Measurements from ENCODE around the gene PRSS33.

PRSS33 gene

DNA sequence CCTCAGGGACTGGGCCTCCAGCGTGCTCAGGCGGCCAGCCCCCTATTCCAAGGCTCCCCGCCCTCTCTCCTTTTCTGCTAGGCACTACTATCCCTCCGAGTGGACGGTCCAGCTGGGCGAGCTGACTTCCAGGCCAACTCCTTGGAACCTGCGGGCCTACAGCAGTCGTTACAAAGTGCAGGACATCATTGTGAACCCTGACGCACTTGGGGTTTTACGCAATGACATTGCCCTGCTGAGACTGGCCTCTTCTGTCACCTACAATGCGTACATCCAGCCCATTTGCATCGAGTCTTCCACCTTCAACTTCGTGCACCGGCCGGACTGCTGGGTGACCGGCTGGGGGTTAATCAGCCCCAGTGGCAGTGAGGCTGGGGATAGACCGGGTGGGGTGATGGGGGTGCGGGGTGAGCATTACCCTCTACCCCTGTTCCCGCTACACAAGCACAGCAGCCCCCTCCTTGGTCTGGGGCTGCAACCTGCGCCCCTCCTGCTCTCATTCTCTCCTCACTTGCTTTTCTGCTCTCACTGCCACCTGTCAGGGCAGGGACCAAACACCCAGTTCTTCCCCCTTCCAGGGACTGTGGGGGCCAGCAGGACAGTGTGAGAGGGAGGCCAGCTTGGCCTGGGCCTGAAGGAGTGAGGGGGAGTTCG lies 12.0 kb upstream of the PRSS33 start:
- no peak for DNase-seq (ENCODE audit: low spot score)

DNA sequence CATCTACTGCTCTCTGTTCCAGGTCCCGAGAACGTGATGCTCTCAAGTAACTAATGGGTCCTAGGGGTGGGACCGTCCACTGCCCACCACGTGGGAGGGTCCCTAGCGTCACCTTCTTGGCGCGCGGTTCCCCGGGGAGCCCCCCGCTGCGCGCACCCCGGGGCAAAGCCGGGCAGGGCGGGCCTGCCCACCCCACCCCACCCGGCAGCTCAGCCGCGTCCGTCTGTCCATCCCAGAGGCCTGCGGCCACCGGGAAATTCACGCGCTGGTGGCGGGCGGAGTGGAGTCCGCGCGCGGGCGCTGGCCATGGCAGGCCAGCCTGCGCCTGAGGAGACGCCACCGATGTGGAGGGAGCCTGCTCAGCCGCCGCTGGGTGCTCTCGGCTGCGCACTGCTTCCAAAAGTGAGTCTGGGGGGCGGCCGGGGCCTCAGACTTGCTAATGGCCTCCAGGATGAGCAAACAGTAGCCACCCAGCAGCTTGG lies 11.4 kb upstream of the PRSS33 start:
- no peak for DNase-seq (ENCODE audit: low spot score)

DNA sequence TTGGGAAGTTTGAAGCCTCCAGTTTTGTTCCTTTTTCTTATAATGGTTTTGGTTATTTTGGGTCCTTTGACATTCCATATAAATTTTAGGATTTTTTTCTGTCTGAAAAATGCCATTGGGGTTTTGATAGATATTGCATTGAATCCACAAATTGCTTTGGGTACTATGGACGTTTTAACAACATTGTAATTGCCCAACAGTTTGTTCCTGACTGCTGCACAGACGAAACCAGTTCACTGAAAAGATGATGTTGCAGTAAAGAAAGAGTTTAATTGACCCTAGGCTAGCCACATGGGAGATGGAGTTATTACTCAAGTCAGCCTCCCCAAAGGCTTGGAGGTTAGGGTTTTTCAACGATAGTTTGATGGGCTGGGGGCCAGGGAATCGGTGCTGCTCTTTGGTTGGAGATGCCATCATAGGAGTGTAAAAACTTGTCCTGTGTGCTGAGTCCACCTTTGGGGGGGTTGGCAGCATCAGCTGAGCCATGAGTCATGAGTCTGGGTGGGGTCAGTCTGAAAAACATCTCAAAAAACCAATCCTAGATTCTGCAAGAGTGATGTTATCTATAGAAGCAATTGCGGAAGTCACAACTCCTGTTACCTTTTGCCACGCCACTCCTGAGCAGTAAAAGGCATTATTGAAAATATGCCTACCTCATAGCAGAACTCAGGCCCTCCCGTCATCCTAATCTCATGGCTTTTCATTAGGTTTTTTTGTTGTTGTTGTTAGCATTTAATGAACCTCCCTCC lies 8.2 kb upstream of the PRSS33 start:
- DNase-seq (ENCODE audit: low spot score): no peak

DNA sequence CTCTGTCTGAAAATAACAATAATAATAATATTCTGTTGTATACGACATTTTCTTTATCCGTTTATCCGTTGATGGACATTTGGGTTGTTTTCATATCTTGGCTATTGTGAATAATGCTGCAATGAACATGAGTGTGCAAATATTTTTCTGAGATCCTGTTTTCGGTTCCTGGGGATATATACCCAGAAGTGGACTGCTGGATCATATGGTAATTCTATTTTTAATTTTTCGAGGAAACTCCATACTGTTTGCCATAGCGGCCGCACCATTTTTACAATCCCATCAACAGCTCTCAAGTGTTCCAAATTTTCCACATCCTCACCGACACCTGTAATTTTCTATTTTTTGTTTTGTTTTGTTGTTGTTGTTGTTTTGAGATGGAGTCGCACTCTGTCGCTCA lies 5.6 kb upstream of the PRSS33 start:
- DNase-seq (ENCODE audit: low spot score): no peak

DNA sequence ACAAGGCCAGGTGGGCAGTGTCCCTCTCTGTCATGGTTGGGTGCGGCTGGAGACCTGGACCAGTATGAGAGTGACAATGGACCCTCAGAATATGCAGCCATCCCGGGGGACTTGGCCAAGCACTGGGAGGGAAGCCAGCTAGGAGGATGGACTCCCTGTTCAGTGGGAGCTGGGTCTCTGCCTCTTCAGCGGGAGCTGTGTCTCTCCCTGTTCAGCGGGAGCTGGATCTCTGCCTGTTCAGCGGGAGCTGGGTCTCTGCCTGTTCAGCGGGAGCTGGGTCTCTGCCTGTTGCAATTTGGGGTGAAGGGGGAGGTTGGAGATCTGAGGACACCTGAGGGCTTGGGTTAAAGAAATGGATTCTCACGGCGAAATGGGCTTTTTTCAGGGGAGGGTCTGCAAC lies 3.8 kb upstream of the PRSS33 start:
- no peak for DNase-seq (ENCODE audit: low spot score)

DNA sequence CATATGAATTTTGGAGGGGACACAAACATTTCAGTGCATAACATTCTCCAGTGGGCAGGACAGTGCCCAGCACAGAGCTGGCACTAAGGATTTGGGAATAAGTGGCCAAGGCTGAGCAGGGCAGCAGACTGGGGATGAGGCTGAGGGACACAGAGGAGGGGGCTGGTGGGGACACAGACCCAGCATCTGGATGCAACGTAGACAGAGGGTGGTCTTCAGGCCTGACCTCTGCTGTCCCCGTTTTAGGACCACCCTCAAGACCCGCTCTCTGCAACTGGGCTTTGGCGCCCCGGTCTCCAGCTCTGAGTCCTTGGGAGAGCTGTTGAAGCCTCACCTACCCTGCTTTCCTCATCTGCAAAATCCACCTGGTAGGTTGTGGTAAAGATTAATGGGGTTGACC lies 3.3 kb upstream of the PRSS33 start:
- DNase-seq (ENCODE audit: low spot score): no peak

DNA sequence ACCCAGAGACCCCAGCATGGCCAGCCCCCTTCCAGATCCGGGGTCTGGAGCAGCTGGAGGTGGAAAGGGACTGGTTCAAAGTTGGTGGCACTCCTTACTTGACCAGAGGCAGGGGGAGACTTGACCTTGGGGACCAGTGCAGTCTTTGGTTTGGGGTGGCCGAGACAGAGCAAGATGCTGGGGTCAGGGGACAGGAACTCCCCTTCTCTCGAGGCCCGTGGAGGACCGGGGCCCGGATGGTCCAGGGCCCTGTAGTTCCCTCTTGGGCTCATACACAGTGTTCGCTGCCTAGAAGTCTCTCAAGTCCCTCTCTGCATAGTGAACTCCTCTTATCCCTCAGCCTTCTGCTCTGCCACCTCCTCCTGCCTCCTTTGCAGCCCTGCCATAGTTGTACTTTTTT lies 601 bp upstream of the PRSS33 start:
- no peak for DNase-seq (ENCODE audit: low spot score)

DNA sequence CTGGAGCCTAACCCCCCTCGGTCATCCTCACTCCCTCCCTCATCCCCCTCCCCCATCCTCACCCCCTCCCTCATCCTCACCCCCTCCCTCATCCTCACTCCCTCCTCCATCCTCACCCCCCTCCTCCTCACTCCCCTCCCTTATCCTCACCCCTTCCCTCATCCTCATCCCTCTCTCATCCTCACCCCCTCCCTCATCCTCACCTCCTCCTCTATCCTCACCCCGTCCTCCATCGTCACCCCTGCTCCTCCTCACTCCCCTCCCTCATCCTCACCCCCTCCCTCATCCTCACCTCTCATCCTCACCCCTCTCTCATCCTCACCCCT lies 571 bp downstream of the PRSS33 start:
- no peak for DNase-seq (ENCODE audit: low spot score)

DNA sequence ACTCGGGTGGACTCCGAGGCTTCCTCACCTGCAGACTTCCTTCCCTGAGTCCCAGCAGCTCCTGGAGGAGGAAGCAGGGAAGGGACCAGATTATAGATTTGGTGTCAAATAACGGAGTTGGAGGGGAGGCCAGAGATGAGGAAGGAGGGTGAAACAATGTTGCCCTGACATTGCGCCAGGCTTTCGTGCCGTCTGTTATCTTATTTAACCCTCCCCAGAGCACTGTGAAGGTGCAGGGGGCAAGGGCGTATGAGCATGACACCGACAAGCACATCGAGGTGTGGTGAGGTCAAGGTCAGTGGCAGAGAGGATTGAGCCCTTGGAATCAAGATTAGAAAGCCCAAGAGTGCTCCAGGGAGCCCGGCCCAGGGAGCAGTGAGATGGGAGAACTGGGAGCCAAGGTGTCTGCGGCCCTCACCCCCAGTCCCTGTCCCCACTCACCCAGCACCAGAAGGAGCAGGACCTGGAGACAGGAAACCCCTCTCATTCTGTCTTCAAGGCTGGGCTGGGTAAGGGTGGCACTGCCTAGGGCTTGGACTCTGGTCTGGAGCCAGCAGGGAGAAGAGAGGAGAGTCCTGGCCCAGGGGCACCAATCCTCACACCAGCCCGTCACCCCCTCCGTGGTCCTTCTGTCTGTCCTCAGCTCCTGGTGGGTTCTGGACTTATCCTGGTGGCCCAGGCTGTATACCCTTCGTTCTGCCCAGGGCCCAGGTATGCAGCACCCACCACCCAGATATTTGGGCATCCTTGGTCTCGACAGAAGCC lies 1.1 kb downstream of the PRSS33 start:
- DNase-seq (ENCODE audit: low spot score): no peak

DNA sequence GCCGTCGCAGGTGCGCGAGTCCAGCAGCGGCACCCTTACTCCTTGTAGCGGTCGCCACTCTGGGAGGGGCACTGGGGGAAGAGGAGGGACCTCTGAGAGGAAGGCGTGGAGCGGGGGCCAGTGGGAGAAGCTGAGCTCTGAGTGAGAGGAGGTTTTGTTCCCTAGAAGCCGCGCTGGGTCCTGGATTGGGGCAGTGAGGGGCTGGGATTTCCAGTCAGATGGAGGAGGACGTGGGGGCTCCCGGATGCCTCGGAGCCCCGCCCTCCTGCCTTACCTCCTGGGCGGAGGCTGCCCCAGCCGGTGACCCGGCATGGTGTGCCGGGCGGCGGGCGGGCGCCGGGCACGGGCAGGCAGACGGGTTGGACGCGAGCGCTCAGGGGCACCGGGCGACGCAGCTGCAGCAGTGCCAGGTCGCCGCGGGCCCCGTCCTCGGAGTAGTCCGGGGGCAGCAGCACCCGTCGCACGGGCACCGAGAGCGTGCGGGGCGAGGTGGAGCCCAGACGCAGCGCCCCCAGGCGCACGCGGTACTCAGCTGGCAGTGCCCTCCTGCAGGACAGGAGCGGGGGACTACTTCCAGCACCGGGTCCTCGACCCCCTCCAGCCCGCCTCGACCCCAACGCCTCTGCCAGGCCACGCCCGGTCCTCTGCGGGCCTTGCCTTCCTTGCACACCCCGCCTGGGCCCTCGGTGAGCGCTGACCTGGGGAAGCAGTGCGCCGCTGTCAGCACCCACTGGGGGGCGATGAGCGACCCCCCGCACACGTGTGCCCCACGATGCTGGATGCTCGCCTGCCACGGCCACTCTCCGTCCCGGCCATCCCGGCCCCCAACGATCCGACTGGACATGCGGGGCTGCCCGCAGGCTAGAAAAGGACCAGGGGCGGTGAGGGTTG lies 2.0 kb downstream of the PRSS33 start:
- no peak for DNase-seq (ENCODE audit: low spot score)

DNA sequence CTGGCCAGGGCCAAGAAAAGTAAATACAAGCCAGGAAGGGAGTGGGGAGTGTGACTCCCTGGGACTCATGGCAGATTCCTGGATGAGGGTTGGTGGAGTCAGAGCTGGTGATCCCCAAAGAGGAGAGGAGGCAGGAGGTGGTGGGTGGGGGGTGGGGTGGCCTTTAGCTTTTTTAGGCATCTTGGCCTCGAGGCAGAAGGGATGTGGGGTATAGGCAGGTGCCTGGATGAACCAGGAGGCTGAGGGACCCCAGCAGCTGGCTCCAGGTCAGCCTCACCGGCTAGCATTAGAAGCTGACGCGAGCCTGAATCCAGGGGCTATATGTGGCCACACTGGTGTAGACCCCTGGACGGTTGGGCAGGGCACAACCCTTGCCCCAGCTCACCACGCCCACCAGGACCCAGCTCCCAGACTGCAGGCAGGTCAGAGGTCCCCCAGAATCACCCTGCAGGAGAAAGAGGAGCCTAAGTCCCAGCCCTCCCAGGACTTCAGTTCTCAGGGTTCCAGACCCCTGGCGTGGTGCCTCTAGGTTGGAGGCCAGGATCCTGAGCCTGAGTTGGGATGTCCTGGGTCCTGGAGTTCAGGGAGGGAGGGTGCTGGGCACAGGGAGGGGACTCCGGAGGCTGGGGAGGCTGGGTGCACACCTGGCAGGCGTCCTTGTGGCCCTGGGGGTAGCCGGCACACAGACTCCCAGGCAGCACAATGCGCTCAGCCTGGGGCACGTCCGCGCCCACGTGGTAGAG lies 2.8 kb downstream of the PRSS33 start:
- DNase-seq (ENCODE audit: low spot score): no peak

DNA sequence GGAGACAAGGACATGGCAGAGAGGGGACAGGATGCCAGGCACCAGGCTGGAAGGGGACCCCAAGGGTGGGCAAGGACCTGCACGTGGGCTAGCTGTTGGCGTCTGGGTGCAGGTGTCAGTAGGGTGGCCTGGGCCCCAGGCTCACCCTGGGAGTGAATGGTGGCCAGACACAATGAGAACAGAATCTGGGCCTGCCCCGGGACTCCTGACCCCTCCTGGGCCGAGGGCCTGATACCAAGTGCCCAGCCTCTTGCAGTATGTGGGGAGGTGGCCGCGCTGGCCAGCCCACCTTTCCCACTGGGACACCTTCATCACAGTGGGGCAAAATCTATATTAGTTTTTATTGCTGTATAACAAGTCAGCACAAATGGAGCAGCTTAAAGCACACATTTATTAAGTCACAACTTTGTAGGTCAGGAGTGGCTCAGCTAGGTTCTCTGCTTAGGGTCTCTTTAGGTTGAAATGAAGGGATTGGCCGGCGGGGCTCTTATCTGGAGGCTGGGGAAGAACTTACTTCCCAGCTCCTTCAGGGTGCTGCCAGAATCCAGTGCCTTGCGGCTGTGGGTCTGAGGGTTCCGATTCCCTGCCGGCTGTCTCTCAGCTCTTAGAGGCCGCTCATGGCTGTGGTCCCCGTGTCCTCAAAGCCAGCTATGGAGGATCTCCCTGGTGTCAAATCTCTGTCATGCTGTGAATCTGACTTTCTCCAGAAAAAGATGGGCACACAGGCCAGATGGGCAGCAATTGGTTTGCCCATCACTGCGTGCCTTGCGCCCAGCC lies 3.6 kb downstream of the PRSS33 start:
- no peak for DNase-seq (ENCODE audit: low spot score)

DNA sequence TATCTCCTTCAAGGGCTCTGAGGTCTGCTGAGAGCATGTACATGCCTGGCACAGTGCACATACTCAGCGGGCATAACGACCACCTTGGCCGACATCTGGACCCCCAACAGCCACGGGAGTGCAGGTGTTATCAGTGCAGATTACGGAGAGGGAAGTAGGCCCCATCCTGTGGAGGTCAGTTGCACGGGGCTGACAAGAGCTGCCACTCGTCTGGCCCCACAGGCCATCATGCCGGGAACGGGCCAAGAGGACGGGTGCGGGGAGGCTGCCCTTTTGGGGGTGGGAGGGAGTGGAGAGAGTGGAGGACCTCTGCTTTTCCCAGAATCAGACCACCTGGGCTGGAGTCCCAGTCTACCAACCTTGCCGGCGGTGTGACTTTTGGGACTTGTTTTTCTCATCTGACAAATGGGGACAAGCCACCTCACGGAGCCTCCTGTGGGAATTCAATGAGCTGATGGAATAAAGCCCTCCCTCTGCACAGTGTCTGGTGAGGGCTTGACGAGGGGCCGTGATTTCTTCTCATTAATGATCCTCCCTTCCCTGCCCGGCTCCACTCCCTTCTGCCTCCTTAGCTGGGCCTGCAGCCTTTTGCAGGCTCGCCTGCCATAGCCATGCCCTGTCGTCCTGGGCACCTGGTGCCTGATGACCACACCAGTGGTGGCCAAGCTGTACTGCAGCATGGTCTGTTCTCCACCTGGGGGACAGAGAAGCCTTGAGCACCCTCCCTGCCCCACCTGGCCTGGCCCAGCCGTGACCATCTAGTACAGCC lies 4.6 kb downstream of the PRSS33 start:
- DNase-seq (ENCODE audit: low spot score): no peak

DNA sequence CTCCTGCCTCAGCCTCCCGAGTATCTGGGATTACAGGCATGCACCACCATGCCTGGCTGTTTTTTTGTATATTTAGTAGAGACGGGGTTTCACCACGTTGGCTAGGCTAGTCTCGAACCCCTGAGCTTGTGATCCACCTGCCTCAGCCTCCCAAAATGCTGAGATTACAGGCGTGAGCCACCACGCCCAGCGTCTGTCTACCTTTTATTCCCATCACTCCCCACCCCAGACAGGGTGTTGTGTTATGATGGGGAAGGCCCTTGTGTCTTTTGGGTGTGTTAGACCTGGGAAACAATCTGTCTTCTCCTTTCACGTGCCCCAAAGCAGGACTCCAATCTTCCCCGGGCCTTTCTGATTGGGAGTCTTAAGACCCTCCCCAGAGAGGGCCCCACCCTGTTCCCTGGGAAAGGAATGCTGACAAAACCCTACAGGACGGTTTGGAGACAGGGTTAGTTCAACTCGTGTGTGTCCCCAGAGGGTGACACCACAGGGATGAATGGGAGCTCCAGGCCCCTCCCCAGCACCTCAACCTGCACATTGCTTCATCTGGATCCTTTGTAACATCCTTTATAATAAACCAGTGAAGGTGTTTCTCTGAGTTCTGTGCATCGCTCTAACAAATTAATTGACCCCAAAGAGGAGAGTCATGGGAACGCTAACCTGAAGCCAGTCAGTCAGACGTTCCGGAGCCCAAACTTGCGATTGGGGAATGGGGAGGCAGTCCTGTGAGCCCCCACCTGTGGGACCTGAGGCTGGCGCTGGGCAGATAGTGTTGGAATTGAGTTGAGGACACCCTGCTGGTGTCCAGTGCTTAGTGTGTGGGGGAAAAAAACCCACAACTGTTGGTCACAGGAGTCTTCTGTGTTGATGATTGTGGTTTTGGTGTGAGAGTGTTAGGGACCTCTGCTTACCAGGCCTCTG lies 7.1 kb downstream of the PRSS33 start:
- no peak for DNase-seq (ENCODE audit: low spot score)

DNA sequence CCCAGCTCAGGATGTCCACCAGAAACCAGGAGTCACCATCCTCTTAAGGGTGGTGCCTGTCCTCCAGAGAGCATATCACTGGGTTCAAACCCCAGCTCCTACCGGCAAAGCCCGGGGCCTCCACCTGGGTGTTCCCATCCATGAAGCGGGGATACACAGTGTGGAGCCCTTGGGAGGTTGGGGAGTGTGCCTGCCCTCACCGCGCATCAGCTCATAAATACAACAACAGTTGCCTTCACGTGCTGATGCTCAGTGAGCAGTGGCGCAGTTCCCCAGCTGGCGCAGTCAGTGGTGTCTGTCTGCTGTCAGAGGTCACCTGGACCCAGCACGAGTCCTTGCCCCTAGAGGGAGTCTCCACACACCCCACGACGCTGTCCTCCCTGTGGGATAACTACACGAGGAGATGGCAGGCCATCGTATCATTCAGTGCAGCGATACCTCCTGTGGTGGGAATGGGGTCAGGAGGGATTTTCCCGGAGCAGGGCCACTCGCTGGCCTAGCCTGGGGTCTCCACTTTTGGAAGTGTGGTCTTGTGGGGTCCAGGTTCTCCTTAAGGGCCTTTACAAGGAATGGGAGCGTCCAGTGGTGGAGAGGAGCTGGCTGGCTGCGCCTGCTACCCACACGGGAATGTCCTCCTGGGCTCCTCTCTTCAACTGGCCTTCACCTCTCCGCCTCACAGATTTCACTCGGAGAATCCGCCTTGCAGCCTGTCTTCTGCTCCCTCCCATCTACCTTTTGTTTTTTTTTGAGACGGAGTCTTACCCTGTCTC lies 8.0 kb downstream of the PRSS33 start:
- DNase-seq (ENCODE audit: low spot score): no peak

DNA sequence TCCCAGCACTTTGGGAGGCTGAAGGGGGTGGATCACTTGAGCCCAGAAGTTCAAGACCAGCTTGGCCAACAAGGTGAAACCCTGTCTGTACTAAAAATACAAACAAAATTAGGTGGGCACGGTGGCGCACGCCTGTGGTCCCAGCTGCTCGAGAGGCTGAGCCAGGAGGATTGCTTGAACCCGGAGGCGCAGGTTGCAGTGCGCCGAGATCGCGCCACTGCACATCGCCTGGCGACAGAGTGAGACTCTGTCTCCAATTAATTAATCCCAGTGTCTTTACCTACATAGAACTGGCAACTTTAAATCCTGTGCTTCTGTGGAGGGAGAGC lies 8.8 kb downstream of the PRSS33 start:
- no peak for DNase-seq (ENCODE audit: low spot score)

DNA sequence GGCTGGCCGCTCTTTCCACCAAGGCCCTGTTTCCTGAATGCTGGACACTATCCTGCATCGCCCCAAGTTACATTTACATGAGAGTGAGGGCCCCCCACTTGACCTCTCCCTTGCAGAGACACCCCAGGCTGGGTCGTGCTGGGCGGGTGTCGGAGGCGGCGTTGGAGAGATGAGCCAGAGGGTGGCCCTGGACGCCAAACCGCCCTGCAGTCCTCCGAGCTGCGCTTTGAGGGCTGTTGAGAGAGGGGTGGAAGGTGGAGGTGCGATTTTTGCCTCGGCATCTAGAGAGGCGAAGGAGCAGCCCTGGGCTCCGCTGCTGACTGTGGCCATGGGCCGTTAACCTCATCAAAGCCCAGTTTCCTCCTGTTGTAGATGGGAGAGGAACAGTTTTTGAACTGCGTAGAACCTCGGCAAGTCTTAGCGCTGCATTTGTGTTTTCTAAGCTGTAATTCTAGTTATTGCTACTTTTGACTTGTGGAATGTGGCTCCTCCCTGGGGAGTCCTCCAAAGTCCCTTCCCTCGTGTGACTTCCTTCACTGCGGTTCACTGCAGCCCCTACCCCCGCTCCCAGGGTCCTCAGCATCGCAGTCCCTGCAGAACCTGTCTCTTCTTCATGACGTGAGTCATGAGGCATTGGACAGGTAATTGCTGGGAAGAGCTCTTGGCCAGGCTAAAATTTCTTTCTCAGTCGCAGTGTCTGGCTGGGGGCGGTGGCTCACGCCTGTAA lies 9.3 kb downstream of the PRSS33 start:
- DNase-seq (ENCODE audit: low spot score): no peak

Data from AG08395 (cell line).